HEK293 (cell line): ENCODE measurements around the gene LSMEM2.

Source experiments
- CTCF ChIA-PET: fragments of 350-600 bp; formaldehyde crosslinking; extraction: SDS; loops from one replicate; lab custom pipeline; 2021; ENCODE audit warnings: antibody characterized with exemption; lab: Yijun Ruan, JAX
- POLR2A ChIA-PET: fragments of 300-600 bp; formaldehyde crosslinking; extraction: SDS; loops from one replicate; lab custom pipeline; 2020; ENCODE audit warnings: antibody characterized with exemption, inconsistent platforms; lab: Yijun Ruan, JAX
- H3K27ac ChIP-seq: fragments of 200-500 bp; sonication (Bioruptor generic); 2 replicates; pipeline ENCODE4 v1.5.1; 2014; ENCODE audit warnings: low read depth, low read length, control low read depth, inconsistent platforms; ENCODE audit errors: extremely low read depth
- H3K36me3 ChIP-seq, 2 experiments: fragments of 200-500 bp in 1 of 2; sonication (Bioruptor generic) in 1 of 2; 1 replicate in 1 of 2; 2 replicates in 1 of 2; pipeline ENCODE4 v1.5.1; 2014 to 2017; ENCODE audit warnings: inconsistent platforms in 2 of 2, low read length in 2 of 2; ENCODE audit not compliant: control insufficient read depth in 2 of 2, insufficient read depth in 1 of 2
- H3K4me1 ChIP-seq: fragments of 200-500 bp; sonication (Bioruptor generic); 2 replicates; pipeline ENCODE4 v1.5.1; 2014; ENCODE audit warnings: mild to moderate bottlenecking, low read length, inconsistent platforms; ENCODE audit not compliant: control insufficient read depth, insufficient read depth
- H3K4me3 ChIP-seq: 2 replicates; pipeline ENCODE4 v1.5.1; 2011; ENCODE audit warnings: low read depth, mild to moderate bottlenecking, control low read depth, low read length, moderate library complexity
- H3K9me3 ChIP-seq: fragments of 200-500 bp; sonication (Bioruptor generic); 2 replicates; pipeline ENCODE4 v1.5.1; 2014; ENCODE audit warnings: low read depth, low read length, inconsistent platforms; ENCODE audit not compliant: control insufficient read depth, insufficient read depth
- GLI4 ChIP-seq: fragments of 450-650 bp; formaldehyde crosslinking; IDR thresholded peaks from 2 replicates; pipeline ENCODE4 v1.5.1; 2016; ENCODE audit warnings: missing biosample characterization, missing genetic modification characterization
- GLIS1 ChIP-seq: fragments of 450-650 bp; formaldehyde crosslinking; IDR thresholded peaks from 2 replicates; pipeline ENCODE4 v1.5.1; 2016; ENCODE audit warnings: missing biosample characterization, missing genetic modification characterization
- MEIS1 ChIP-seq: sonication (generic); formaldehyde crosslinking; IDR thresholded peaks from 2 replicates; pipeline ENCODE4 v1.8.1; 2022; ENCODE audit warnings: missing genetic modification reagents, mild to moderate bottlenecking, borderline replicate concordance
- SETDB1 ChIP-seq: IDR thresholded peaks from one replicate; pipeline ENCODE4 v1.6.1; 2017; ENCODE audit warnings: mild to moderate bottlenecking, low read length, moderate library complexity, mixed read lengths; ENCODE audit not compliant: insufficient read length
- SP7 ChIP-seq: fragments of 450-650 bp; formaldehyde crosslinking; IDR thresholded peaks from 2 replicates; pipeline ENCODE4 v1.5.1; 2016; ENCODE audit warnings: missing biosample characterization, missing genetic modification characterization
- ZBTB48 ChIP-seq: fragments of 450-650 bp; formaldehyde crosslinking; IDR thresholded peaks from 2 replicates; pipeline ENCODE4 v1.5.1; 2016; ENCODE audit warnings: missing biosample characterization, missing genetic modification characterization
- ZBTB8A ChIP-seq: fragments of 450-650 bp; formaldehyde crosslinking; IDR thresholded peaks from 2 replicates; pipeline ENCODE4 v1.5.1; 2016; ENCODE audit warnings: missing biosample characterization, missing genetic modification characterization
- ZEB2 ChIP-seq: fragments of 450-650 bp; formaldehyde crosslinking; IDR thresholded peaks from 2 replicates; pipeline ENCODE4 v1.5.1; 2016; ENCODE audit warnings: missing biosample characterization, missing genetic modification characterization
- ZFP37 ChIP-seq: fragments of 450-650 bp; formaldehyde crosslinking; IDR thresholded peaks from 2 replicates; pipeline ENCODE4 v1.5.1; 2016; ENCODE audit warnings: missing biosample characterization, missing genetic modification characterization
- ZNF202 ChIP-seq: fragments of 450-650 bp; formaldehyde crosslinking; IDR thresholded peaks from 2 replicates; pipeline ENCODE4 v1.5.1; 2016; ENCODE audit warnings: missing biosample characterization, missing genetic modification characterization, borderline replicate concordance
- ZNF221 ChIP-seq: fragments of 450-650 bp; formaldehyde crosslinking; IDR thresholded peaks from 2 replicates; pipeline ENCODE4 v1.5.1; 2017; ENCODE audit warnings: missing biosample characterization, missing genetic modification characterization, borderline replicate concordance
- ZNF341 ChIP-seq: fragments of 450-650 bp; formaldehyde crosslinking; IDR thresholded peaks from 2 replicates; pipeline ENCODE4; 2016; ENCODE audit warnings: low read depth, missing biosample characterization, missing genetic modification characterization
- ZNF354C ChIP-seq: fragments of 450-650 bp; formaldehyde crosslinking; IDR thresholded peaks from 2 replicates; pipeline ENCODE4 v1.5.1; 2016; ENCODE audit warnings: missing biosample characterization, missing genetic modification characterization, low read depth, borderline replicate concordance
- ZNF391 ChIP-seq: fragments of 450-650 bp; formaldehyde crosslinking; IDR thresholded peaks from 2 replicates; pipeline ENCODE4 v1.5.1; 2016; ENCODE audit warnings: low read depth, missing biosample characterization, missing genetic modification characterization, borderline replicate concordance
- ZNF776 ChIP-seq: fragments of 450-650 bp; formaldehyde crosslinking; IDR thresholded peaks from 2 replicates; pipeline ENCODE4 v1.5.0; 2017; ENCODE audit warnings: missing biosample characterization, missing genetic modification characterization, borderline replicate concordance
- TF ChIP-seq, protein P1 (sequence below): fragments of 450-650 bp; formaldehyde crosslinking; IDR thresholded peaks from 2 replicates; pipeline ENCODE4 v1.5.1; 2016; ENCODE audit warnings: missing biosample characterization, missing genetic modification characterization
- TF ChIP-seq, protein P2 (sequence below): fragments of 450-650 bp; formaldehyde crosslinking; IDR thresholded peaks from 2 replicates; pipeline ENCODE4 v1.5.1; 2016; ENCODE audit warnings: missing biosample characterization, missing genetic modification characterization
- TF ChIP-seq, protein P3 (sequence below): fragments of 450-650 bp; formaldehyde crosslinking; IDR thresholded peaks from 2 replicates; pipeline ENCODE4 v1.5.1; 2016; ENCODE audit warnings: missing biosample characterization, missing genetic modification characterization, low read depth
- TF ChIP-seq, protein P4 (sequence below): fragments of 450-650 bp; formaldehyde crosslinking; IDR thresholded peaks from 2 replicates; pipeline ENCODE4 v1.5.1; 2016; ENCODE audit warnings: missing biosample characterization, missing genetic modification characterization, borderline replicate concordance

LSMEM2 gene

DNA sequence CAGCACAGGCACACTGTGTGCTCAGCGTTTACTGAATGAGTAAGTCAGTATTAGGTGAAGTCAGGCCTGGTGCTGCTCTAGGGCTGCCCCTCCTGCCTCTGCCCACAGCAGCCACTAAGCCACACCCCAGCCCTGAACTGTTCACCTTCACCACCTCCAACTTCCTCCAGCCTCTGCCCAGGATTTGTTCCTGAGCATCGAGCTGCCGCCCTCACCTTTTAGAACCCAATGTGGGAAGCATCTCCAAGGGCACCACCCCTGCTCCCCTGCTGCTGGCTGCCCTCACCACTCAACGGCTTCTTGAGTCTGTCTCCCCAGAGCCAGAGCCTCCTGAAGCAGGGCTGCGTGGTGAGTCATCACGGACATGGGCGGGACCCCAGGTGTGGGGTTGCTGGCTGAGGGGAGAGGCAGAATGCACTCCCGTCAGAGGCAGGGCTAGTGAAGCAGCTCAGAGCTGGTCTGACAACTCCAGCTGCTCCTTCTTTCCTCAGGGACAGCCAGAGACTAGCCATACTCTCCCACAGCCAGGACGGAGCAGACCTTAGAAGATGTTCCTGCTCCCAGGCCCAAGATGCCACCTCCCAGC is 37.9 kb downstream of the LSMEM2 start (continued):
- TF ChIP-seq ZNF341 (tag by site-specific recombination): 0 out of 2 replicates have a peak, but pooled peaks have one; percentile 14
- no peak for TF ChIP-seq ZBTB8A (tag by site-specific recombination)
- TF ChIP-seq ZFP37 (tag by site-specific recombination): no peak
- no peak for TF ChIP-seq SETDB1
- no peak for TF ChIP-seq ZNF221 (tag by site-specific recombination)
- TF ChIP-seq, protein P1, sequence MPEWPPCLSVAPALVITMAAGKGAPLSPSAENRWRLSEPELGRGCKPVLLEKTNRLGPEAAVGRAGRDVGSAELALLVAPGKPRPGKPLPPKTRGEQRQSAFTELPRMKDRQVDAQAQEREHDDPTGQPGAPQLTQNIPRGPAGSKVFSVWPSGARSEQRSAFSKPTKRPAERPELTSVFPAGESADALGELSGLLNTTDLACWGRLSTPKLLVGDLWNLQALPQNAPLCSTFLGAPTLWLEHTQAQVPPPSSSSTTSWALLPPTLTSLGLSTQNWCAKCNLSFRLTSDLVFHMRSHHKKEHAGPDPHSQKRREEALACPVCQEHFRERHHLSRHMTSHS (tag by site-specific recombination): no peak
- no peak for TF ChIP-seq ZEB2 (tag by site-specific recombination)
- TF ChIP-seq, protein P2, sequence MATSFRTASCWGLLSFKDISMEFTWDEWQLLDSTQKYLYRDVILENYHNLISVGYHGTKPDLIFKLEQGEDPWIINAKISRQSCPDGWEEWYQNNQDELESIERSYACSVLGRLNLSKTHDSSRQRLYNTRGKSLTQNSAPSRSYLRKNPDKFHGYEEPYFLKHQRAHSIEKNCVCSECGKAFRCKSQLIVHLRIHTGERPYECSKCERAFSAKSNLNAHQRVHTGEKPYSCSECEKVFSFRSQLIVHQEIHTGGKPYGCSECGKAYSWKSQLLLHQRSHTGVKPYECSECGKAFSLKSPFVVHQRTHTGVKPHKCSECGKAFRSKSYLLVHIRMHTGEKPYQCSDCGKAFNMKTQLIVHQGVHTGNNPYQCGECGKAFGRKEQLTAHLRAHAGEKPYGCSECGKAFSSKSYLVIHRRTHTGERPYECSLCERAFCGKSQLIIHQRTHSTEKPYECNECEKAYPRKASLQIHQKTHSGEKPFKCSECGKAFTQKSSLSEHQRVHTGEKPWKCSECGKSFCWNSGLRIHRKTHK: no peak
- TF ChIP-seq GLI4: no peak
- no peak for TF ChIP-seq ZNF354C (tag by site-specific recombination)
- peak; percentile 75 for TF ChIP-seq SP7 (tag by site-specific recombination)
- no peak for TF ChIP-seq ZNF202
- no peak for TF ChIP-seq ZNF776 (tag by site-specific recombination)
- TF ChIP-seq, protein P3, sequence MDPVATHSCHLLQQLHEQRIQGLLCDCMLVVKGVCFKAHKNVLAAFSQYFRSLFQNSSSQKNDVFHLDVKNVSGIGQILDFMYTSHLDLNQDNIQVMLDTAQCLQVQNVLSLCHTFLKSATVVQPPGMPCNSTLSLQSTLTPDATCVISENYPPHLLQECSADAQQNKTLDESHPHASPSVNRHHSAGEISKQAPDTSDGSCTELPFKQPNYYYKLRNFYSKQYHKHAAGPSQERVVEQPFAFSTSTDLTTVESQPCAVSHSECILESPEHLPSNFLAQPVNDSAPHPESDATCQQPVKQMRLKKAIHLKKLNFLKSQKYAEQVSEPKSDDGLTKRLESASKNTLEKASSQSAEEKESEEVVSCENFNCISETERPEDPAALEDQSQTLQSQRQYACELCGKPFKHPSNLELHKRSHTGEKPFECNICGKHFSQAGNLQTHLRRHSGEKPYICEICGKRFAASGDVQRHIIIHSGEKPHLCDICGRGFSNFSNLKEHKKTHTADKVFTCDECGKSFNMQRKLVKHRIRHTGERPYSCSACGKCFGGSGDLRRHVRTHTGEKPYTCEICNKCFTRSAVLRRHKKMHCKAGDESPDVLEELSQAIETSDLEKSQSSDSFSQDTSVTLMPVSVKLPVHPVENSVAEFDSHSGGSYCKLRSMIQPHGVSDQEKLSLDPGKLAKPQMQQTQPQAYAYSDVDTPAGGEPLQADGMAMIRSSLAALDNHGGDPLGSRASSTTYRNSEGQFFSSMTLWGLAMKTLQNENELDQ (tag by site-specific recombination): no peak
- TF ChIP-seq MEIS1 (CRISPR knock-in tag): no peak

DNA sequence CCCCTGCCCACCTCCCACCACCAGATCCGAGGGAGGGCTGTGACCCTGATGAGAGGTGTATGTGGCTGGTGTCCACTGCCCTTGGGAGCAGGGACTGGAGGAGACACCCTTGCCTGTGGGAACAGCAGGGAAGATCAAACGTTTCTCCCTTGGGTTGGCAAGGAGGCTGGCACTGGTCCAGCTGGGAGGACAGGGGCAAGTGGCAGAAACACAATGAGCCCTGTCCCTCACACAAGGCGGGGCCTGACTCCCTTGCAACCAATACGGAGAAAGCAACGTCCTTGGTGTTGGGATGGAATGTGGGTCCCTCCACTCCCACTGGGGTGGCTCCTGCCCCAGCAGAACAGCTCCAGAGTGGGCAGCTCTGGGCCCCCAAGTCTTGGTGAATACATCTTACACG is 38.4 kb downstream of the LSMEM2 start:
- Histone ChIP-seq H3K9me3 (no peaks in the 10 kb centered on the region), H3K4me3 (no peak overlapping the region), H3K4me1 (peaks cover 7% of the 10 kb centered on the region; the same call in 1 of the 2 replicates), H3K36me3 (peaks cover 0 to 38% of the 10 kb centered on the region in 2 experiments; a peak in 1 of 3 replicates), H3K27ac (no peak overlapping the region)
- TF ChIP-seq ZBTB48 (tag by site-specific recombination) (0 out of 2 replicates have a peak, but pooled peaks have one; percentile 36), ZNF391 (tag by site-specific recombination) (no peak)
- POLR2A ChIA-PET: interaction anchor here (1.0 to 3.6 kb wide), 5 partner anchors 11 to 53 kb away, joined by 3 to 12 read pairs (median 11); partner anchors contain the start of genes HYAL3, IFRD2, NAA80 and TUSC2
- CTCF ChIA-PET: interaction anchor here (0.6 to 1.0 kb wide), 2 partner anchors 18 to 26 kb away, joined by 3 to 7 read pairs; partner anchors contain the start of genes HYAL3 and NAA80

DNA sequence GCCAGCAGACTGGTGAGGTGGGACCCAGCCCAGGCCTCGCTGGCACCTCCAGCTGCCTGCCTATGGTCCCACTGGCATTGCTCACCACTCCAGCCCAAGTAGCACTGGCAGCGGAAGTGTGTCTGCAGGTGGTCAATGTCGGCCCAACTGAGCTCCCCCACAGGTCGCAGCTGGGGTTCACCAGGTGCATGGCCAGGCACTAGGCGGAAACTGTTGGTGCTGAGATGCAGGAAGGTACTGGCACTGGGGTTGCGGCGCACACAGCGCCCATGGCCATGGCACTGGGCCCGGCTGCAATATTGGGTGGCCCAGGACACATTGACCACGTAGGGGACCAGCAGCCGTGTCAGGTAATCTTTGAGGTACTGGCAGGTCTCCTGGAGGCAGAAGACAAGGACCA is 39.3 kb downstream of the LSMEM2 start:
- TF ChIP-seq GLIS1 (tag by site-specific recombination): 0 out of 2 replicates have a peak, but pooled peaks have one; percentile 5
- TF ChIP-seq, protein P4, sequence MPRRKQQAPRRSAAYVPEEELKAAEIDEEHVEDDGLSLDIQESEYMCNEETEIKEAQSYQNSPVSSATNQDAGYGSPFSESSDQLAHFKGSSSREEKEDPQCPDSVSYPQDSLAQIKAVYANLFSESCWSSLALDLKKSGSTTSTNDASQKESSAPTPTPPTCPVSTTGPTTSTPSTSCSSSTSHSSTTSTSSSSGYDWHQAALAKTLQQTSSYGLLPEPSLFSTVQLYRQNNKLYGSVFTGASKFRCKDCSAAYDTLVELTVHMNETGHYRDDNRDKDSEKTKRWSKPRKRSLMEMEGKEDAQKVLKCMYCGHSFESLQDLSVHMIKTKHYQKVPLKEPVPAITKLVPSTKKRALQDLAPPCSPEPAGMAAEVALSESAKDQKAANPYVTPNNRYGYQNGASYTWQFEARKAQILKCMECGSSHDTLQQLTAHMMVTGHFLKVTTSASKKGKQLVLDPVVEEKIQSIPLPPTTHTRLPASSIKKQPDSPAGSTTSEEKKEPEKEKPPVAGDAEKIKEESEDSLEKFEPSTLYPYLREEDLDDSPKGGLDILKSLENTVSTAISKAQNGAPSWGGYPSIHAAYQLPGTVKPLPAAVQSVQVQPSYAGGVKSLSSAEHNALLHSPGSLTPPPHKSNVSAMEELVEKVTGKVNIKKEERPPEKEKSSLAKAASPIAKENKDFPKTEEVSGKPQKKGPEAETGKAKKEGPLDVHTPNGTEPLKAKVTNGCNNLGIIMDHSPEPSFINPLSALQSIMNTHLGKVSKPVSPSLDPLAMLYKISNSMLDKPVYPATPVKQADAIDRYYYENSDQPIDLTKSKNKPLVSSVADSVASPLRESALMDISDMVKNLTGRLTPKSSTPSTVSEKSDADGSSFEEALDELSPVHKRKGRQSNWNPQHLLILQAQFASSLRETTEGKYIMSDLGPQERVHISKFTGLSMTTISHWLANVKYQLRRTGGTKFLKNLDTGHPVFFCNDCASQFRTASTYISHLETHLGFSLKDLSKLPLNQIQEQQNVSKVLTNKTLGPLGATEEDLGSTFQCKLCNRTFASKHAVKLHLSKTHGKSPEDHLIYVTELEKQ (tag by site-specific recombination): no peak
- Histone ChIP-seq H3K27ac (no peak overlapping the region), H3K4me1 (peaks cover 7% of the 10 kb centered on the region; the same call in 1 of the 2 replicates), H3K9me3 (no peaks in the 10 kb centered on the region), H3K4me3 (no peak overlapping the region), H3K36me3 (peaks cover 0 to 38% of the 10 kb centered on the region in 2 experiments; a peak in 1 of 3 replicates)
- CTCF ChIA-PET: interaction anchor here (0.6 to 1.2 kb wide), 2 partner anchors 27 to 44 kb away, joined by 3 read pairs; no protein-coding TSS in a partner anchor
- POLR2A ChIA-PET: interaction anchor here (1.6 to 3.6 kb wide), 4 partner anchors 10 to 26 kb away, joined by 8 to 12 read pairs (median 12); partner anchors contain the start of genes HYAL3, IFRD2, NAA80 and TUSC2
